PC-3 (cell line): ENCODE data around the gene CCDC169.

ENCODE experiments used
- EZH2 ChIP-seq: fragments of 300-600 bp; sonication (generic); IDR thresholded peaks from one replicate; pipeline ENCODE4 v1.6.1; 2017; ENCODE audit warnings: antibody characterized with exemption, mild to moderate bottlenecking, low read length; ENCODE audit not compliant: unreplicated experiment
- EZH2phosphoT487 ChIP-seq: fragments of 300-600 bp; sonication (generic); IDR thresholded peaks from 2 replicates; pipeline ENCODE4 v1.6.1; 2018; ENCODE audit warnings: mild to moderate bottlenecking, antibody characterized with exemption, low read length, borderline replicate concordance
- TF ChIP-seq, protein P1 (sequence below): fragments of 300-600 bp; sonication (generic); conservative IDR thresholded peaks from 2 replicates; pipeline ENCODE4 v1.5.1; 2017; ENCODE audit warnings: antibody characterized with exemption, low read depth, mild to moderate bottlenecking, low read length

GRCh38 chr13:36293497-36293896 lies 4.1 kb downstream of the CCDC169 start:
- TF ChIP-seq, protein P1, sequence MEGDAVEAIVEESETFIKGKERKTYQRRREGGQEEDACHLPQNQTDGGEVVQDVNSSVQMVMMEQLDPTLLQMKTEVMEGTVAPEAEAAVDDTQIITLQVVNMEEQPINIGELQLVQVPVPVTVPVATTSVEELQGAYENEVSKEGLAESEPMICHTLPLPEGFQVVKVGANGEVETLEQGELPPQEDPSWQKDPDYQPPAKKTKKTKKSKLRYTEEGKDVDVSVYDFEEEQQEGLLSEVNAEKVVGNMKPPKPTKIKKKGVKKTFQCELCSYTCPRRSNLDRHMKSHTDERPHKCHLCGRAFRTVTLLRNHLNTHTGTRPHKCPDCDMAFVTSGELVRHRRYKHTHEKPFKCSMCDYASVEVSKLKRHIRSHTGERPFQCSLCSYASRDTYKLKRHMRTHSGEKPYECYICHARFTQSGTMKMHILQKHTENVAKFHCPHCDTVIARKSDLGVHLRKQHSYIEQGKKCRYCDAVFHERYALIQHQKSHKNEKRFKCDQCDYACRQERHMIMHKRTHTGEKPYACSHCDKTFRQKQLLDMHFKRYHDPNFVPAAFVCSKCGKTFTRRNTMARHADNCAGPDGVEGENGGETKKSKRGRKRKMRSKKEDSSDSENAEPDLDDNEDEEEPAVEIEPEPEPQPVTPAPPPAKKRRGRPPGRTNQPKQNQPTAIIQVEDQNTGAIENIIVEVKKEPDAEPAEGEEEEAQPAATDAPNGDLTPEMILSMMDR, result no peak
- no peak for TF ChIP-seq EZH2
- TF ChIP-seq EZH2phosphoT487, result no peak
